Rectal smooth muscle tissue (tissue), 1 donor: Measurements from ENCODE around the gene ETNK1.
A peak's percentile ranks its signal among the peaks of the same experiment; 100 is the strongest.
"Not testable (repeated sequence)": the region's sequence is repeated elsewhere in the genome, so short reads cannot be mapped to it uniquely, and the experiment has no call there.

Source experiments
- H3K27ac ChIP-seq: one replicate; pipeline ENCODE4 v1.7.0; 2013; ENCODE audit warnings: low read depth, low read length, inconsistent platforms
- H3K27me3 ChIP-seq: one replicate; pipeline ENCODE4 v1.7.0; 2013; ENCODE audit warnings: low read length; ENCODE audit not compliant: control insufficient read depth, insufficient read depth
- H3K36me3 ChIP-seq: one replicate; pipeline ENCODE4 v1.7.0; 2013; ENCODE audit warnings: low read length; ENCODE audit not compliant: control insufficient read depth, insufficient read depth
- H3K4me1 ChIP-seq: one replicate; pipeline ENCODE4 v1.7.0; 2013; ENCODE audit warnings: low read length; ENCODE audit not compliant: control insufficient read depth, insufficient read depth
- H3K4me3 ChIP-seq: one replicate; pipeline ENCODE4 v1.7.0; 2013; ENCODE audit warnings: low read length
- H3K9ac ChIP-seq: one replicate; pipeline ENCODE4 v1.7.0; 2013; ENCODE audit warnings: low read length

The ETNK1 gene, protein sequence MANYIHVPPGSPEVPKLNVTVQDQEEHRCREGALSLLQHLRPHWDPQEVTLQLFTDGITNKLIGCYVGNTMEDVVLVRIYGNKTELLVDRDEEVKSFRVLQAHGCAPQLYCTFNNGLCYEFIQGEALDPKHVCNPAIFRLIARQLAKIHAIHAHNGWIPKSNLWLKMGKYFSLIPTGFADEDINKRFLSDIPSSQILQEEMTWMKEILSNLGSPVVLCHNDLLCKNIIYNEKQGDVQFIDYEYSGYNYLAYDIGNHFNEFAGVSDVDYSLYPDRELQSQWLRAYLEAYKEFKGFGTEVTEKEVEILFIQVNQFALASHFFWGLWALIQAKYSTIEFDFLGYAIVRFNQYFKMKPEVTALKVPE

DNA sequence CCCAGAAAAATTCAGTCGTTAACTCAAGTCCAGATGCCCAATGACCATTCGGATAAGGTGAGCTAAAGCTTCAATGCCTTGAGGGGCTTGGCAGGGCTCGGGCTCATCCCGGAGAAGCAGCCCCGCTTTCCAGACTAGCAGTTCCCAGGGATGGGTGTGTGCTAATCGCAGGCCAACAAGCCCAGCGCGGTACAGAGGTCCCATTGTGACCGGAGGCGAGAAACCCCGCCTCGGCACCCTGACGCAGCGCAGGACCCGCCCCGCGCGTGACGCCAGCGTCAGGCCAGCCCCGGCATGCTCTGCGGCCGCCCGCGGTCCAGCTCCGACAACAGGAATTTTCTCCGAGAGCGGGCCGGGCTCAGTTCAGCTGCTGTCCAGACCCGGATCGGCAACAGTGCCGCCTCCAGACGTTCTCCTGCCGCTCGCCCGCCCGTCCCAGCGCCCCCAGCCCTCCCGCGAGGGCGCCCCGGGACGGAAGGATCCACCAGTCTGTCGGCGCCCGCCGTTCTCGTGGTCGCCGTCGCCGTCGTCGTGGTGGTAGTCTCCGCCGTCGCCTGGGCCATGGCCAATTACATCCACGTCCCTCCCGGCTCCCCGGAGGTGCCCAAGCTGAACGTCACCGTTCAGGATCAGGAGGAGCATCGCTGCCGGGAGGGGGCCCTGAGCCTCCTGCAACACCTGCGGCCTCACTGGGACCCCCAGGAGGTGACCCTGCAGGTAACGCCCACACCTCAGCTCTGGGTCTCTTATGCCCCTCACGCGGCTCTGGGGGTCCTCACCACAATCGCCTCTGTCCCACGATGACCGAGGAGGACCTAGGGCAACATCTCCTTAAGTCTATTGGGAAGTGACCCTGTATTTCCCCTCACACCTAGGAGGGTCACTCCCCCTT is at the start of gene ETNK1:
TSS of gene ETNK1 (plus strand) at position 302 of the 892 bp plus-strand sequence. CDS start at position 562, 260 bp downstream.
- Histone ChIP-seq H3K36me3 (no peaks in the 10 kb centered on the region), H3K27me3 (no peaks in the 10 kb centered on the region), H3K4me3 (peak within 1 kb of the TSS; percentile 100), H3K9ac (peak within 1 kb of the TSS; percentile 93), H3K27ac (peak within 1 kb of the TSS; percentile 99), H3K4me1 (peaks cover 18% of the 10 kb centered on the region)

DNA sequence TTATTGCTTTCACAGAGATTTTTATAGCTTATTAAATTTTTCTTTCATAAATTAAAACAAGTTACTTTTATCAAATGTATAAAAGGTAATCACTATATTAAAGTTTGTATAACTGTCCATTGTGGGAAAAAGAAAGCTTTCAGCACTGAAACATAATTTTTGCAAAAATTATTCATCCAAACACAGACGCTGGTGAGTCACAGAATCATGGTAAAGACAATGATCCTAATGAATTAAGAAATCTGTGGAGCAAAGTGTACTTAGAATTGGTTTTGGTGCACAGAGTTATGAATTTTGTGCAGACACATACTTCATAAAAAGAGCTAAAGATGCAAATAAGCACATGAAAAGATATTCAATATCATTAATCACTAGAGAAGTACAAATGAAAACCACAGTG is 48.9 kb upstream of the ETNK1 start:
- H3K27ac ChIP-seq, result no peak overlapping the region
- H3K4me3 ChIP-seq, result no peak overlapping the region
- no peaks in the 10 kb centered on the region for H3K4me1 ChIP-seq
- no peaks in the 10 kb centered on the region for H3K27me3 ChIP-seq
- no peaks in the 10 kb centered on the region for H3K36me3 ChIP-seq
- no peak overlapping the region for H3K9ac ChIP-seq

DNA sequence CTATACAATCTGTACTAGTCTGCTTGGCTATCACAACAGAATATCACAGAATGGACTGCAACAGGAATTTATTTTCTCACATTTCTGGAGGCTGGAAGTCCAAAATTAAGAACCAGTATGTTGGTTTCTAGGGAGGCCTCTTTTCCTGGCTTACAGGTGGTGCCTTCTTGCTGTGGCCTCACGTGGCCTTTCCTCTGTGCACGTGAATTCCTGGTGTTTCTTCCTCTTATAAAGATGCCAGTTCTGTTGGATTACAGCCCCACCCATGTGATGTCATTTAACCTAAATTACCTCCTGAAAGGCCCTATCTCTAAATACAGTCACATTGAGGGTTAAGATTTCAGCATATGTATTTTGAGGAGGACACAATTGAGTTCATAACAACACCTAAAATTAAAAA is 48.5 kb upstream of the ETNK1 start:
- Histone ChIP-seq H3K4me1 (no peaks in the 10 kb centered on the region), H3K27ac (no peak overlapping the region), H3K36me3 (no peaks in the 10 kb centered on the region), H3K4me3 (no peak overlapping the region), H3K9ac (no peak overlapping the region), H3K27me3 (no peaks in the 10 kb centered on the region)

DNA sequence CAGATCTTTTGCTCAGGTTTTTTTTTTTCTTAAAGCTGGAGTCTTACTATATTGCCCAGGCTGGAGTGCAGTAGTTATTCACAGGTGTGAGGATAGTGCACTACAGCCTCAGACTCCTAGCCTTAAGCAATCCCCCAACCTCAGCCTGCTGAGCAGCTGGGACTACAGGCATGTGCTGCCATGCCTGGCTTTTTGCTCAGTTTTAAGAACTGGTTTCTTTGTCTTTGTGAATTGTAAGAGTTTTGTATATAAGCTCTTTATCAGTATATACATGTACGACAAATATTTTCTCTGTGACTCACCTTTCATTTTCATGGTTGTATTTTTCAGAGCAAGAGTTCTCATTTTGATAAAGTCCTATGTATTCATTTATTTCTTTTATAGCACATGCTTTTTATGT is 47.3 kb upstream of the ETNK1 start:
- no peaks in the 10 kb centered on the region for H3K4me1 ChIP-seq
- H3K9ac ChIP-seq, result no peak overlapping the region
- no peak overlapping the region for H3K4me3 ChIP-seq
- H3K27ac ChIP-seq, result no peak overlapping the region
- no peaks in the 10 kb centered on the region for H3K36me3 ChIP-seq
- no peaks in the 10 kb centered on the region for H3K27me3 ChIP-seq

DNA sequence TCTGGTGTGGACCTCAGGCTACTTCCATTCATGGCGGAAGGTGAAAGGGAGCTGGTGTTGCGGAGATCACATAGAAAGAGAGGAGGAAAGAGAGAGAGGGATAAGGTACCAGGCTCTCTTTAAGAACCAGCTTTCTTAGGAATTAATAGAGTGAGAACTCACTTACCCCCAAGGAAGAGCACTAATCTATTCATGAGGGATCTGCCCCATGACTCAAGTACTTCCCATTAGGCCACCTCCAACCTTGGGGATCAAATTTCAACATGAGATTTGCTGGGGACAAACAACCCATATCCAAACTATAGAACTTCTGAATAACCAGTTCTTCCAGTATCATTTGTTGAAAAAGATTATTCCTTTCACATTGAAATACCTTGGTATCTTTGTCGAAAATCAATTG is 46.6 kb upstream of the ETNK1 start:
- Histone ChIP-seq H3K9ac (no peak overlapping the region), H3K4me3 (no peak overlapping the region), H3K27me3 (no peaks in the 10 kb centered on the region), H3K36me3 (no peaks in the 10 kb centered on the region), H3K4me1 (no peaks in the 10 kb centered on the region), H3K27ac (no peak overlapping the region)

DNA sequence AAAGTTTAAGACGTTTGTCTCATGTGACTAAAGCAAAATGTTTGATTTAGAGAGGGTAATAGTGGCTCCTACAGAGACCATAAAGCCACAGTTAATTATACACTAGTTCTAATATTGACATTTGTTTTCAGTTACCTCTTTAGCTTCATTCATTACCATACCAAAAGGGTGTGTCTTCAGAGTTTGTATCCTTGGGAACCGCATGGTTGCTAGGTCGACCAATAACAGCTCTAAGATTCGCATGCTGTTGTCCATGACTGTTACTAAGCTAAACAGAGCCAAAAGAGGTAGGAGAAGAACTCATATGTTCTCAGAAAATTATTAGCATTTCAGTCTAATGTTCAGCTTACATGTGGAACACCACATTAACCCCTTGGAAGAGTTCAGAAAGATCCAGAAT is 36.2 kb upstream of the ETNK1 start:
- no peaks in the 10 kb centered on the region for H3K27me3 ChIP-seq

DNA sequence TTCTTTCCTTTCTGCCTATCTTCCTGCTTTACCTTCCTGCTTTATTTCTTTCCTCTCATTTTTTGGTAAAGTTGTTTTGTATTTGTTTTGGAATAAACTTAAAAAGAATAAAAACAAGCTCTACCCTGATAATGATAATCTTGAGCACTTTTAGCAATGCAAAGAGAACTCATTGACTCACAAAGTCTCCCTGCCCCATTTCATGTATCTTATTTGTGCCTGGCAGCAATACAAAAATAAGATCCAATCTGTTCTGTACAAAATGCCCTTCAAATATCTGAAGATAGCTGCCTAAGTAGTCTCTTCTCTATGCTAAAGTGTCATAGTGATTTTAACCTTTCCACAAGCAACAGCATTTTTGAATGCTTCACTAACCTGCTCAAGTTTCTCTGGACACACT is 31.1 kb upstream of the ETNK1 start:
- Histone ChIP-seq H3K4me1 (no peaks in the 10 kb centered on the region), H3K9ac (no peak overlapping the region)

More for the DNA sequence above, 36.2 kb upstream of the ETNK1 start:
- H3K36me3 ChIP-seq, result no peaks in the 10 kb centered on the region
- no peak overlapping the region for H3K4me3 ChIP-seq
- no peak overlapping the region for H3K9ac ChIP-seq
- no peak overlapping the region for H3K27ac ChIP-seq
- H3K4me1 ChIP-seq, result no peaks in the 10 kb centered on the region

DNA sequence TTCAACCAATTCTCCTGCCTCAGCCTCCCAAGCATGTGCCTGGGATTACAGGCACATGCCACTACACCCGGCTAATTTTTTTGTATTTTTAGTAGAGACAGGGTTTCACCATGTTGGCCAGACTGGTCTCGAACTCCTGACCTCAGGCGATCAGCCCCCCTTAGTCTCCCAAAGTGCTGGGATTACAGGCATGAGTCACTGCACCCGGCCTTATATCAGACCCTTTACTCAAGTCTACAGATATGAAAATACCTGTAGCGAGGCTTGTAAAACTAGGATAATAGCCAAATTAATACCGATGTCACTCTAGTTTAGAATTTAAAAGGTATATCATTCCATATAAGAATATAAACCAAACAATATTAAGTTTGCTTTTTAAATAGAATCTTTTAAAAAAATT is 27.4 kb upstream of the ETNK1 start:
- H3K36me3 ChIP-seq, H3K9ac ChIP-seq, H3K27ac ChIP-seq, H3K4me1 ChIP-seq, H3K4me3 ChIP-seq, H3K27me3 ChIP-seq: not testable (repeated sequence)

More for the DNA sequence above, 31.1 kb upstream of the ETNK1 start:
- no peak overlapping the region for H3K27ac ChIP-seq
- no peak overlapping the region for H3K4me3 ChIP-seq
- H3K27me3 ChIP-seq, result no peaks in the 10 kb centered on the region
- no peaks in the 10 kb centered on the region for H3K36me3 ChIP-seq

DNA sequence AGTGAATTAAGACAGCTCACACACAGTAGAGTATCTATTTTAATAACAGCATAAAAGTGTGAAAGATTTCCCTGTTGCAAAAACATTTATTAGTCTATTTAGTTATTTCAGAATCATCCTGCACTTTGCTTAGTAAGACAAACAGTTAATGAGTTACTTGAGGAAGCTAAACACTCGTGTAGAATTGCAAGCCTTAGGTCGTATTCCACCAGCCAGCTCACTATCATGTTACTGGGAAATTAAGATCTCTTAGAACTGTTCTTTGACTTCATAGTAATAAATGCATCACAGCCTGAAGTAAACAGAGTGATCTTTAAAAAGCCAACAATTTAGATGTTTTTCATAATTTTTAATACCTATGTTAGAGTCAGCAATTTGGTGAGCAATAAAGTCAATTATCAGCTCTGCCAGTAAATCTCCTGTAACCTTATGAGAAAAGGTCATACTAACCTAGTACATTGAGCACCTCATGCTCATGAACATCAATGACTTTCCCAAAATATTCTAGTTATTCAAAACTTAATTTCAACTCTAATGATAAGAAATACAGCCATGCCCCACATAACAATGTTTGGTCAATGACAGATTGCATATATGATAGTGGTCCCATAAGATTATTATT is 26.7 kb upstream of the ETNK1 start:
- Histone ChIP-seq H3K4me3 (no peak overlapping the region), H3K27ac (no peak overlapping the region), H3K4me1 (no peaks in the 10 kb centered on the region), H3K27me3 (no peaks in the 10 kb centered on the region), H3K9ac (no peak overlapping the region), H3K36me3 (no peaks in the 10 kb centered on the region)

DNA sequence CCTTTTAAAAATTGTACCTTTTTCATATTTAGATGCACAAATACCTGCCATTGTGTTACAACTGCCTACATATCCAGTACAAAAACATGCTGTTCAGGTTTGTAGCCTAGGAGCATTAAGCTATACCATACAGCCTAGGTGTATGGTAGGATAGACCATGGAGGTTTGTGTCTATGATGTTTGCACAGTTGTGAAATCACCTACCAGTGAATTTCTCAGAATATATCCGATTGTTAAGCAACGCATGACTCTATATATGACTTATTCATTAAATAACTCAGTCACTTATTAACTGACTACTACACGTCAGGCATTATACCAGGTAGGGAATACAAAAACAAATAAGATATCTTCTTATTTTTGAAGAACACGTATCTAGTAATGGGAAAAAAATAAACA is 26.2 kb upstream of the ETNK1 start:
- Histone ChIP-seq H3K4me3 (no peak overlapping the region), H3K27me3 (no peaks in the 10 kb centered on the region), H3K4me1 (no peaks in the 10 kb centered on the region), H3K9ac (no peak overlapping the region), H3K27ac (no peak overlapping the region), H3K36me3 (no peaks in the 10 kb centered on the region)

DNA sequence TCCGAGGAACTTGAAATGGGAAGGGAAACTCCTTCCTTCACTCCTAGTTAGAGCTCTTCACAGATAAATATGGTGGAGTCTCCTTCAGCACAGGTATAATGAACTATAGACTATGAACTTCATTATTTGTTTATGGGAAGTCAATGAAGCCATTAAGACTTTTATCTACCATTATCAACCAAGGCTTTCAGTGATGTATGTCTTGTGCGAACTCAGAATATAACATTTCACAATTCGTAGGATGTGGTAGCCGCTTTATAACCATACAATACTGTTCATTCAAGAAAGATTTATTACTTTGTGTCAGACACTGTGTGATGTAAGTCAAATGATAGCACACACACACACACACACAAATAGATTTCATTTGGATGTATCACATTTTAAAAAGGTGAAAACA is 24.8 kb upstream of the ETNK1 start:
- H3K27me3 ChIP-seq, result no peaks in the 10 kb centered on the region
- H3K4me3 ChIP-seq, result no peak overlapping the region
- no peak overlapping the region for H3K27ac ChIP-seq
- no peaks in the 10 kb centered on the region for H3K4me1 ChIP-seq
- H3K9ac ChIP-seq, result no peak overlapping the region
- H3K36me3 ChIP-seq, result no peaks in the 10 kb centered on the region

DNA sequence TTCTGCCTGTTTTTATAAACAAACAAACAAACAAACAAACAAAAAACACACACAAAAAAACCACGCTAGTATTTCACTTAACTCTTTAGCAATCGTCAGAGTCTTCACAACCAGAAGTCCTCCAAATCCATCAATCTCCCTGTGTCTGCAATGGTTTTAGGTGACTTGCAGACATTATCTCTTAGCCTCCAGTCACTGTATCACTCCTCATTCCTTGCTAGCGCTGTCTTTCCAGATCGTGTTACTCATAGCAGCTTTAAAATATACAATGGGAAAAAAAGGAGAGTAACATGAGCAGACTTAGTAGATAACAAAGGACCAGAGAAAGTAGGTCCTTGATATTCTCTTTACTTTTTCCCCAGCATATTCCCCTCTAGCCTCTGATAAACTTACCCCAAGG is 15.5 kb upstream of the ETNK1 start:
- Histone ChIP-seq H3K9ac (no peak overlapping the region), H3K36me3 (no peaks in the 10 kb centered on the region), H3K27me3 (no peaks in the 10 kb centered on the region), H3K4me1 (no peaks in the 10 kb centered on the region), H3K27ac (no peak overlapping the region), H3K4me3 (no peak overlapping the region)
